ENCODE results near the gene LAMA2.

The LAMA2 gene

GRCh38 chr6:129544892-129545612 is 662.1 kb downstream of the LAMA2 start:
- DNase-seq: no peak

DNA sequence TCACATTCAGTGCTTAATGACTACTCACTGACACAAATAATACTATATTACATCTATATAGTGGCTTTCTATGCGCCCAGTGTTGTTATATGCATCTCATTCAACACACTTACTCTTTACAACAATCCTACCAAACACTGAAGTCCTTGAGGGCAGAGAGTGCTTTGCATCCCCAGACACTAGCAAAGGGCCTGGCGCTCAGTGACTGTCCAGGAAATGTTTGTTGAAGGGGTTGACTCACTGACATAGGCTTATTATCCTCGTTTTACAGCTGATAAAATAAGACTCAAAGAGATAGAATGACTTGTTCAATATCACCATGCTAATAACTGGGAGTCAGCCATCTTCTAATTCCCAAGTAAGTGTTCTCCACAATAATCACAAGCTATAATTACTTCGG is 663.8 kb downstream of the LAMA2 start:
- DNase-seq: no peak

DNA sequence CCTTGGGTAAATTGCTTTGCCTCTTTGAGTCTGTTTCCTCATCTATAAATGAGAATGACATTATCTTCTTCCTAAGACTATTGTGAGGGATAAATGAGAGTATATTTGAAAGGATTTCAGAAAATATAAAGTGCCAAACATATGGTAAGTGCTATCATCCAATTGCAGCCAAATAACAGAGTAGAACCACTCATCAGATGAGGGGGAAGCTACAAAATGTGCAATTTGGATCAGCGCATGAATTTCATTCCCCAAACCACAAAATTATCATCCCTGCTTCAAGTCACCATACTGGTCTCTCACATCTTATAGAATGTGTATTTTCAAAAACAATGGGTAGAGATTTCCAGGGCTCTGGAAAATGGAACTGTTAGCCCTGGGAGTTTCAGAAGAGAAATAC is 668.5 kb downstream of the LAMA2 start:
- no peak for DNase-seq

DNA sequence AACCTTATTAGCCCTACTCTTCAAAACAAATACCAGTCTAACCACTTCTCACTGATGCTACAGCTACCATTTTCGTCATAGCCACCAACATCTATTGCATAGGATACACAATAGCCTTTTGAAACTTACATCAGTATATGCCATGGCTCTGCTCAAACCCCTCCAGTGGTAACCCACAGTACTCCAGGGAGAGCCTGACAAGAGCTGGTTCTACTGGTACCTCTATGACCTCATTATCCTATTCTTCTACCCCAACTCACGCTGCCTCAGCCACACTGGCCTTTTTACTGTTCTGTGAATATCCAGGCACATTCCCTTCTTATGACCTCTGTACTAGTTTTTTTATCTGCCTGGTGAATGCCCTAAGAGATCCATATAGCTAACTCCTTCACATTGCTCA is 669.5 kb downstream of the LAMA2 start:
- no peak for DNase-seq

DNA sequence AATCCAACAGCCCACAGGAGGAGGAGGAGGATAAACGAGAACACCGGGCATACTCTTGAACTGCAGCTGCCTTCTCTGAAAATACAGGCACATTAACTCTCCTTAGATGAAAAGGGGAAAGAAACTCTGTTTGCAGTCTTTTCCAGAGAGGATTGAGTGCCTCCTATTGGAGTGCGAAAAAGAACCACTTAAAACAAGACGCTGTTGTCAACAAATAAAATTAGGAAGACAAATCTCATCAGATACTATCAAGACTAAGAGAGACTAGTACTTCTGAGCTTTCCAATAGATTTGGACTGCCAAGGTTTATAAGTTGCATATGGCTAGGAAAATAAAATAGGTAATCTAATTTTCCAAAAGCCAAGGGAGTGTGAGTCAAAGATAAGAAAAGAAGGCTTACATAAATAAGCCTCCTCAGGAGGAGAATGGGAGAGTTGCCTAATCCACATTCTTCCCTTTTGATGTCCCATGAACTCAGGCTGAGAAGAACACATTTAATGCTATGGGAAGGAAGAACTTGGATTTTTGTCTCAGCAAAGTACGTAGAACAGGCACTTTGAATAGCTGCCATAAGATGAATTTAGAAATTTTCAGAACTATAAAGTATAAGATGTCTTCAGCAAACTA is 672.4 kb downstream of the LAMA2 start:
- no peak for DNase-seq

DNA sequence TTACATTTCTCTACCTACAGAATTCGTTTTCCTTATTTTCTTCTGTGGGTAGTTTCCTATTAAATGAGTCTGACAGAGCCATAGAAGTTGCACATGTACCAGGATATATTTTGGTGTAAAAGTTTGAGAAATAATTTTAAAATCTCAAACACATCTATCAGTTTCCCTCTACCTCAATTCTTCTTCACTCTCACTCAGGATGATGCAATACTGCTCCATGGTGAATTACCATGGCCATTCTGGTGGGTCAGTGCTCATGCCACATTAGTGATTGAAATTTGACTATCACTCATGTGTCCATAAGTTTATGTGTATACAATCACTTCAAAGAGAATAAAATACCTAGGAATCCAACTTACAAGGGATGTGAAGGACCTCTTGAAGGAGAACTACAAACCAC is 675.3 kb downstream of the LAMA2 start:
- DNase-seq: no peak

DNA sequence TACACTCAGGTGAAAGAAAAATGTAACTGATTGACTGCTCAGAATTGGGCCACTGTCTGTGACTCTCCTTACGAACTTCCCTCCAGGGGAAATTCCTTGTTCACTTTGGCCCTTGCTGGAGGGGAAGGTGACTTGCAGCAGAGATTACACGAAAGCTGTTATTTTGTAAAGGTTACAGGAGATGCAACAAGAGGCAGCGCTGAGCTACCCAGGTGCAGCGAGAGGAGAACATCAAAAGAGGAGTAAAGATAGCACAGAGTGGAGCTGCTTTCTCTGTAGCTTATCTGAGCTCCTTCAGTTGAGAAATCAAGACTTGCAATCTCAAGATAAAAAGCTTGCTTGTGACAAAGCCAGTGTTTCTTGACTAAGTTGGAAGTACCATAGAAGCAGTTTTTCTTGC is 682.4 kb downstream of the LAMA2 start:
- DNase-seq: no peak

DNA sequence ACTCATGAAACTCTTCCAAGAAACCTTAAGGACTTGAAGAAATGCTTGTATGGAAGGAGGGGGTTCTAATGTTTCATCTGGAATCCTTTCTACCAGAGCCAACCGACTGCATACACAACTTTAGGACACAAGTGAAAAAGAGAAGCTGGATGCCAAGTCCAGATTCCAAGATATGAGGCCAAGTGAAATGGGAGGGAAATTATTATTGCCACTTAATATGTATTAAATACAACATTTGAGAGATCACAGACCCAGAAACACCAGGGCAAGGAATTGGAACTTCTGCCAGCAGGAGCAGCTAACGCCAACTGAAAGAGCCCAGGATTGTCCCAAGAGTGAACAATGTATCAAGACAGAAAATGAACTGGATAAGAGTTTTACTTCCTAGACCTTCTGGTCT is 682.9 kb downstream of the LAMA2 start:
- DNase-seq: no peak
